ENCODE results near the gene TUBGCP6.
A peak's percentile ranks its signal among the peaks of the same experiment; 100 is the strongest.

TUBGCP6 gene, protein sequence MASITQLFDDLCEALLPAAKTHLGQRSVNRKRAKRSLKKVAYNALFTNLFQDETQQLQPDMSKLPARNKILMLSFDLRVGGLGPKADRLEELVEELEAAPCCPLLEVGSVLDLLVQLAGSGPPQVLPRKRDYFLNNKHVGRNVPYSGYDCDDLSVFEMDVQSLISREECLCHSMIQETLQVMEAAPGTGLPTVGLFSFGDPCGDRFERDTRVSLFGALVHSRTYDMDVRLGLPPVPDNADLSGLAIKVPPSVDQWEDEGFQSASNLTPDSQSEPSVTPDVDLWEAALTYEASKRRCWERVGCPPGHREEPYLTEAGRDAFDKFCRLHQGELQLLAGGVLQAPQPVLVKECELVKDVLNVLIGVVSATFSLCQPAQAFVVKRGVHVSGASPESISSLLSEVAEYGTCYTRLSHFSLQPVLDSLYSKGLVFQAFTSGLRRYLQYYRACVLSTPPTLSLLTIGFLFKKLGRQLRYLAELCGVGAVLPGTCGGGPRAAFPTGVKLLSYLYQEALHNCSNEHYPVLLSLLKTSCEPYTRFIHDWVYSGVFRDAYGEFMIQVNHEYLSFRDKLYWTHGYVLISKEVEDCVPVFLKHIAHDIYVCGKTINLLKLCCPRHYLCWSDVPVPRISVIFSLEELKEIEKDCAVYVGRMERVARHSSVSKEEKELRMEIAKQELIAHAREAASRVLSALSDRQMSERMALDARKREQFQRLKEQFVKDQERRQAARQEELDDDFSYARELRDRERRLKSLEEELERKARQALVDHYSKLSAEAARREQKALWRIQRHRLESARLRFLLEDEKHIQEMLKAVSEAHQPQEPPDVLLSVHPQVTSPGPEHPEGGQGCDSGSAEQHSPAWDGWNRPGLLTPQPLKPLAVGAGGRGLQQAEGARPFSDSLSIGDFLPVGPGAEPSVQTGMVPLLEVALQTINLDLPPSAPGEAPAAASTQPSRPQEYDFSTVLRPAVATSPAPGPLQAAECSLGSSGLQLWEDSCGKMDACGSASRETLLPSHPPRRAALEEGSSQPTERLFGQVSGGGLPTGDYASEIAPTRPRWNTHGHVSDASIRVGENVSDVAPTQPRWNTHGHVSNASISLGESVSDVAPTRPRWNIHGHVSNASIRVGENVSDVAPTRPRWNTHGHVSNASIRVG (N-terminal part only)

DNA sequence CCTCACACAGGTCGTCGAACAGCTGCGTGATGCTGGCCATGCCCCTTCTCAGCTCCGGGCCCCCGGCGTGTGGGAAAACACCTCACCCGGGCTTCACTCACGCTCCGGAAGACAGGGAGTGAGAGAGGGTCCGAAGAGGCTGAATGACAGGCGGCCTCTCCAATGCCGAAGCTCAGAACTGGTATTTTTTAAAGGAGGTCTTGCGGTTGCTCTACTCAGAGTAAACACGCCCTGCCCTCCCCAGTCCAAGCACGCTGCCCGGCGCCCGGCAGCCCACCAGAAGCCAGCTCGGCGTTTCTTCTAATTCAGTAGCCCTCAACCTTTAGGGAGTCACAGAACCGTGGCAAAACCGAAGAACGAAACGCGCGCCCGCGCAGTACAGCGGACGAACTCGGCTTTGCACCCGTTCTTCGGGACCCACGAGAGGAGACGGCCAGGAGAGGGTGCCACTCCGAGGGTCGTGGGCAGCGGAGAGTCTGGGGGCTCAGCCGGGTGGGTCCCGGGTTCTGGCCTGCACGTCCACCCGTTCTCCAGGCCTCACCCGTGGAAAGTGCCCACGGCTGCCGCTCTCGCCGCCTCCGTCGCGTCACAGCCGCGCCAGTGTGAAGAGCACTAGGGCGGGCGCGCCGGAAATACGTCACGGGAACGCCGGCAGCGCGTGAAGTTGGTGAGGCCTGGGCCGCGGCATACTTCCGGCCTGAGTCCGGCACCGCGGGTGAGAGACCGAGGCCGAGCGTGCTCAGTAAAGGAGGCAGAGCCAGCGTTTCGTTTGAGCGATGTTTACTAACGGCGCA lies at the start of gene TUBGCP6:
TUBGCP6 (minus strand) TSS at position 604 of the 794 bp plus-strand sequence; CDS start at position 40, 564 bp downstream.
- DNase-seq: peak; percentile 90

DNA sequence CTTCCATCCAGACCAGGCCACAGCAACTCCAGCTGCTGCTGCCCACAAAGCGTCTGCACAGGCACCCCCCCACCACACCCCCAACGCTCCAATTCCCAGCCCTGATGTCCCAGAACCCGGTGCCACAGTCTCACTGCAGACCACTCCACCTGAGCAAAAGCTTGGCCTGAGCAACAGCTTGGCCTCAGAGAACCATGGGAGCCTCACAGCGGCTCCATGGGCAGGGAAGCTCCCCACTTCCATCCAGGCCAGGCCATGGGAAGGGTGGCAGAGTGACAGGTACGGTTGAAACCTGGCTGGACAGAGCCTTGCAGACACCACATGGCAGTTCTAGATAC lies 49.5 kb upstream of the TUBGCP6 start:
- DNase-seq: no peak

DNA sequence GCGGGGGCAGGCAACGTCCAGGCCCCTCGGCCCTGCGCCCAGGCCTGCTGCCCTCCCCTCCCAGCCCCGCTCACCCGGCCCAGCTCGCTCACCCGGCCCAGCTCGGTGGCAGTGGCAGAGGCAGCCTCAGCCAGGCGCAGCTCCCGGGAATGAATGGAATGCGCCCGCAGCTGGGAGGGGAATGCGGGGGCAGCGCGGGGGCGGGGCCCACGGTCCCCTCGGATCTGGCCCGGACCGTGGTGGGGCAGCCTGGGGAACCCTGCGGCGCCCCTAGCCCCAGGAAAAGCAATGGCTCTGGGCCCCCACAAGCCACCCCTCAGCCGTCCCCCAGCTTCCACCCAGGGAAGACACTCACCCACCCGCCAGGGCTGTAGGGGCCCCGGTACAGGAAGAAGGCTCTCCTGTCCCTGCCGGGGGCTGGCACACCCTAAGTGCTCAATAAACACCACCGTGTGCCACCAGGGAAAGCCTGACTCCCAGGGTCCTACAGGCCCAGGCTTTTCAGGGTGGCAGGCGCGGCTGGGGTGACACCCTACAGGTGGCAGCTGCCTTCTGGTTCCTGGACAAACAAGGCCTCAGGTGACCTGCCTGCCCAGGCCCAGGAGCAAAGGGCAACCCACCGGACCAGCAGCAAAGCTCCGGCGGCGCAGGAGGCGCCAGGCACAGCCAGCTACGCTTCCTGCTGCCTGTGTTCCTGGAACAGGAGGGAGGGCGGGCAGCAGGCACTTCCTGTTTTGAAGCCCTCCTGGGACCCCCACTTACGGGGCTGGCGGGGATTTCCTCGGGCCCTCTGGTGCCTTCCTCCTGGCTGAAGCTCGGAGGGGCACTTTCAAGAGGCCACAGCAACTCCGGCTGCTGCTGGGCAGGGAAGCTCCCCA lies 48.9 kb upstream of the TUBGCP6 start:
- DNase-seq: no peak

DNA sequence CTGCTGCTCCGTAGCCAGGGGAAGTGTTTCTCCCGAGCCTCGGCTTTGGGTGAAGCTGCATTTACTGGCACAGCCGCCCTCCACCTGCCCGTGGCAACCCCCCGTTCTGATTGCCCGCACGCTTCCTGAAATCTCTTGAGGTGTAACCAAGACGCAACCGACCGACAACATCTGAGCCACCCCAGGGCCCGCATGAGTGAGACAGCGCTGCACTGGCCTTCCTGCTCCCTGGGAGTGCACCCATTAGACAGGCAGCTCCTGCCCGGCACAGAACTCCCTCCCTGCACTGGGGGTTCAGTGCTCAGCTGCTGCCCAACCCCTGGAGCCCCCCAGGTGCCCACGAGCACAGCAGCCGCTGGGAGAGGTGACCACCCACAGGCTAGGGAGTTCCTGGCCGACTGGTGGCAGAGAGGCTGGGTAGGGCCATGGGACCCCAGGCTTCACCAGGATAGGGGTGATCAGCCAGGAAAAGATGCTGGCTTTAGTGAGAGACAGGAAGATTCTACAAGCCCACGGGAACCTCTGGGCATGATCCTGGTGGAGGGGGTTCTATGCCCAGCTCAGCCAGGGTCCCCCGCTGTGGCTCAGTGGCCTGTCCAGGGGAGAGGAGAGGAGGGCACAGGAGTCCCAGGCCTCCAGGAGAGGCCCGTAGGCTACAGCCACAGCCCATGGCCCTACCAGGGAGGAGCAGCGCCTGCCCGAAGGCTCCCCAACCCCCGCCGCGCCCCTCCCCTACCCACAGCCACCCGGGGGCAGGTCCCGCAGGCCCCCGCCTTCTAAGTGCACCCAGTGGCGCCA lies 48.0 kb upstream of the TUBGCP6 start:
- DNase-seq: no peak

DNA sequence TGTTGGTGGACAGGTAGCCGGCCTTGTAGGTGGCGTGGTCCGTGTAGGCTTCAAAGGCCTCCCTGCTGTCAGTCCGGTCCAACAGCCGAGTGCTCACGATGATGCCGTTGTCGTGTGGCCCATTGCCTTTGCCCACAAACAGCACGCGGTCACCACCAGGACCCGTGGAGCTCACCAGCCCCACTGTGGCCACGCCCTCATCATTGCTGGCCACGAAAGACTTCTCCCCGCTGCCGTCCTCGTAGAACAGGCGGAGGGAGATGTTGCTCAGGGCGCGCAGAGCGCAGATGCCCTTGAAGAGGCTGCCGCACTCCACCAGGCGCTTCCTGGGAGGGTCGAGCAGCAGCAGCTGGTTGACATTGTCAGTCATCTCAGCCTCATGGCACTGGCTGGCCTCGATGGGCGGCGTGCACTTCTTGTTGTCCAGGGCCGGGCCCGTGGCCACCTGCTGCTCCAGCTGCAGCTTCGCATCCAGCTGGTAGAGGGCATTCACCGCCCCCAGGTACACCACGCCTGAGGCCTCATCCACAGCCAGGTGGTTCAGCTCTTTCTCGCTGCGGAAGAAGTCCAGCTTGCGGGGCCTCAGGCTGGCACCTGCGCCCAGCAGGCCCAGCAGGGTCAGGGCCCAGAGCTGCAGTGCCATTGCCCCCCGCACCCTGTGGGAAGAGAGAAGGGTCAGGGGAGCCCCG lies 45.3 kb upstream of the TUBGCP6 start:
- no peak for DNase-seq

DNA sequence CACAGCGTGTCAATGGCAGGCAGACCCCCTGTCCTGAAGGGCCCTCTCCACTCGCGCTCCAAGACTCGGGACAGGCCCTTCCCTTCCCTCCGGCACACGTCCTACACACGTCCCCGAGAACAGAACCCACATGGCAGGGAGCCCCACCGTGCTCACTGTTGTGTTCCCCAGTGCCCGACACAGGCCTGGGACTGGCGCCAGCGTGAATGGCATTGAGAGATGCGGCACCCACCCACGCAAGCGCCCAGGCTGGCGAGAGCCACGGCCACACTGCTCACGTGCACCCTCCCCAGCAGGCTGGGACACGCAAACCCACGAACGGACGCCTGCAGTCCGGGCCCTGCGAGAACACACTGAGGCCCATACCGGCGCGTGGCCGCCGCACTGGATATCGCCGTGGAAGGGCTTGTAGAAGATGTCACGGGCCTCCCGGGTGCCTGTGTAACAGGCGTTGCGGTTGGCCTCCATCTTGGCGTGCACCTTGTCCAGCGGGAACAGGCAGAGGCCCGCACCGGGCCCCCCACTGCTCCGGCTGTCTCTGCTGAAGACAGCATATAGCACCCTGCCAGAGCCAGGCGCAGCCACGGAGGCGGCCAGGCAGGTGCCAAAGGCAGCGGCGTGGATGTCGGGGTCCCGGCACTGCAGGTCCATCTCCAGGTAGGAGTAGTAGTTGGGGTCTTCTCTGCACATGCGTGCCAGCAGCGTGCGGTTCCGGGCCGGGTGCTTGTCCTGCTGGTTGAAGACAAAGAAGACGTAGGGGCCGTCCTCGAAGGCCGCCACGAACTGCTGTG lies 44.5 kb upstream of the TUBGCP6 start:
- DNase-seq: no peak

DNA sequence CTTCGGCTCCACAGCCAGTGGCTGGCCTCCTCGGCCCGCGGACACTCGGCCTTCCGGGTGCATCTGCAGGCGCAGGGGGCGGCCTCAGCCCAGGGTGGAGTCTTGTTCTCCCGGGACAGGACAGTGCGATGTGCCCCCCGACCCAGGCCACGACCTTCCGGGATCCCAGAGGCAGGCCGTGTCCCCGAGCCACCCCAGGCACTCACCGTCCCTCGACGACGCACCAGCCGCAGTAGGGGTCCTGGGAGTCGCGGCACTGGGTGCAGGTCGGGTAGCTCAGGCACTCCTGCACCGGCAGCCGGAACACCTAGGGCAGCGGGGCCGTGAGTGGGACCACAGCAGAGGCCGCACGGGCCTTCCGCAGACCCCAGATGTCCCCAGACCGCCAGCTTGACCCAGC lies 42.9 kb upstream of the TUBGCP6 start:
- no peak for DNase-seq

DNA sequence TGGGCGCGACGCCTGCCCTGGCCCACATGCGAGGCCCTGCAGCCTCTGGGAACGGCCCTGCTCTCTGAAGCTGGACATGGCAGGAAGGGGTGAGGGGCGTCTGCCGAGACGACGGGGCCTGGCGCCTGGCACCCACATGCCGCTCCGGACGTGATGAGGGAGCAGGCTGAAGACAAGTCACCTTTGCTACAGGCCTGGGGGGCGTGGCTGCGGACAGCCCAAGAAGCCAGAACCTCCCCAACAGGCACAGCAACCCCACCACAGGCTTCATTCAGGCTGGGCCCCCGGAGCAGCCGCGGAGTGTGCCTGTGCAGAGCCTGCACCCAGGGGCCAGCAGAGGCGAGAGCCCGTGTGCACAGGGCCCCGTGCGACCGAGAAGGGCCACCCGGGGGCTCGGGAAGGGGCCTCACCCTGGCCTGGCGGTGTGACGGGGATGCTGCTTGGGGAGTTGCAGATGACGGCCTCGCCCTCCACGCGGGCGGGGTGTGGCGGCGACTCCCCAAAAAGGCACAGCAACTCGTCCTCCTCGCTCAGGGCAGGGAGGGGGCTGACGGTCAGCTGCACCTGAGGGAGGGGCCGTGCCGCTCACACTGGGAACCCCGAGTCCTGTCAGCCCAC lies 42.0 kb upstream of the TUBGCP6 start:
- DNase-seq: no peak

DNA sequence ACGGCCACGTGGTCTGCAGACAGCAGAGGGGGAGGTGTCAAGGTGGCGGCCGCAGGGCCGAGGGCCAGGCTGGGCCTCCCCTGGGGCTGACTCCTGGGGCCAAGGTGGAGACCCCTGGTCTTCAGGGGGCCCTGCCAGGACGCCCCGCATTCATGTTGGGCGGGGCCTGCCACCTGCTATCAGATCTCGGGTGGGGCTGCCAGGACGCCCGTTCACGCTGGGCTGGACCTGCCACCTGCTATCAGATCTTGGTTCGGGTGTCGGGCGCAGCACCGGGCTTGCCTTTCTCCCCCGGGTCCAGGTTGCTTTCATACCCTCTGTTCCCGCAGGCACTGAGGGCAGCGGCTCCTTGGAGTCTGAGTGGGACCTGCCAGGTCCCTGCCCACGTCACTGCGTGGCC lies 41.5 kb upstream of the TUBGCP6 start:
- no peak for DNase-seq

DNA sequence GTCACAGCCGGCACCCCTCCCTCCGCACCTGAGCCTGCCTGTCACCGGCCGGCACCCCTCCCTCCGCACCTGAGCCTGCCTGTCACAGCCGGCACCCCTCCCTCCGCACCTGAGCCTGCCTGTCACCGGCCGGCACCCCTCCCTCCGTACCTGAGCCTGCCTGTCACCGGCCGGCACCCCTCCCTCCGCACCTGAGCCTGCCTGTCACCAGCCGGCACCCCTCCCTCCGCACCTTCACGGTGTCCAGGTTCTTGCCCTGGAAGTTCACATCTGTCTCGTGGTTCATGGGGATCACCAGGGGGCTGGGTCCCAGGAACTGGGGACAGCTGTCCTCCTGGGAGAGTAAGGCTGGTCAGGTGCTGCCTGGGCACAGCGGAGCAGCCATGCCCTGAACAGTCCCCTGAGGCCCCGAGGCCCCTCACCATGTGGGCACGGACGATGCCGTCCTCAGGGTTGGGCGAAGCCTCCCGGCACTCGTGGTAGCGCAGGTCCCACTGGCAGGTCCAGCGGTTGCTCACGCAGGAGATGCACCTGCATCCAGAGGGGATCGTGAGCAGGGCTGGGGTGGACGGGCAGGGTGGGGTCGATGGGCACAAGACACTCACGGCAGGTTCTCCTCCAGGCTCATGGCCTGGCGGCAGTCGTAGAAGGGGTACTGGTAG lies 40.9 kb upstream of the TUBGCP6 start:
- no peak for DNase-seq

DNA sequence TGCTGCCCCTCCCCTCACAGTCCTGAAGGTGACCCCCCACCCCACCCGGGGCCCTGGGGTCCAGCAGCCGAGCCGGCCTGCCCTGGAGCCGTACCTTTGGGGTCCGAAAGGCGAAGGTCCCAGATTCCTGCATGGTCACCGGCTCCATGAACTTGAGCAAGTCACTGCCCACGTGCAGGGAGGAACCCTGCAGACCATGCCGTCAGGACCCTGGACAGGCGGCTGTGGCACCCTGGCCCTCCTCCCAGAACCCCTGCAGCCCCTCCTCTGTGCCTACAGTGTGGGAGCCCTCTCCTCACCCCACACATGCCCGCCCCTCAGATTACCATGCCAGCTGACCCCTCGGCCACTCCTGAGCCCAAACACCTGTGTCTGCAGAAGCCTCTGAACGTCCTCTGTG lies 39.7 kb upstream of the TUBGCP6 start:
- DNase-seq: no peak

DNA sequence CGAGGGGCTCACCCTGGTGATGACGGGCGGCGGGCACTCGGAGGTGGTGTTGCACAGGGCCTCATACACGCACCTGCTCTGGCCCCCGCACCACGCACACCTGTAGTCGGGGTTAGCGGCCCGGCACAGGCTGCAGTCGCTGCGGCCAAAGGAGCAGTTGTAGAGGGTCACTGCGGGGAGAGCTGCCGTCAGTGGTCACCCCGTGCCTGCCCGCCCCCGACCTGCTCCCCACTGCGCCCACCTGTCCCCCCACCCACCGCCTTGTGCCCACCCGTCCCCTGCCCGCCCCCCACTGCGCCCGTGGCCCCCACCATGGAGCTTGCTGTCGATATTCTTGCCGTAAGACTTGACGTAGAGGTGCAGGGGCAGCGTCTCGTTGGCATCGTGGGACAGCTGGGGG lies 39.0 kb upstream of the TUBGCP6 start:
- DNase-seq: no peak

DNA sequence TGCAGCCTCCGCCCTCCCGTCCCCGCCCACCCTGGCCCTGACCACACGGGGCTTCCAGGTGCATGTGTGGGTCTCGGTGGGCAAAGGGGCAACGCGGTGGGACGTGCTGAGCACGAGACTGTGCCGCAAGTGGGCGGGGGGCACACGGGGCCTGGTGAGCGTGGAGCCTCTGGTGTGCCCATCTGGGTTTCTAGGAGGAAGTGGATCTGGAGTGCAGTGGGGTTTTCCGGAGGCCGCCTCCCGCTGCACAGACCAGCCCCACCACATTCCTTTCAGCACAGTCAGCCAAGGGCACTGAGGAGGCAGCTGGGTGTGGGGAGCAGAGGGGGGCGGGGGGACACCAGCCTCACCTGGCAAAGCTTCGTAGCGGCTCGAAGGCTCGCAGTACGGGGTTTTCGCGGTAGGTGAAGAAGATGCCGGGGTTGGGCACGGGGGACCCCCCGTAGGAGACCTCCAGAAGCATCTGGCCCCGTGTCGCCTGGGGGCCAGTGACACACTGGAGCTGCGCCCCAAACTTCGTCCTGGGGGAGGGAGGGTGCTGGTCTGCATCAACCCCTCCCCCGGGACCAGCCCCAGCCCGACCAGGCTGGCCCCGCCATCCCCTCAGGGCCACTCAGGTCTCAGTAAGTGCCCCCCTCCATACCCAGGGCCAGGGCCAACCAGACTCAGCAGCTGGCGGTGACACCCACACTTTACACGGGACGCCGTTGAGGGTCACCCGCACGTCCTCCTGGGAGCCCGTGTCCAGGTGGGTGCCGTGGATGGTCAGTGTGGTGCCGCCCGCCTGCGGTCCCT lies 37.7 kb upstream of the TUBGCP6 start:
- DNase-seq: no peak

DNA sequence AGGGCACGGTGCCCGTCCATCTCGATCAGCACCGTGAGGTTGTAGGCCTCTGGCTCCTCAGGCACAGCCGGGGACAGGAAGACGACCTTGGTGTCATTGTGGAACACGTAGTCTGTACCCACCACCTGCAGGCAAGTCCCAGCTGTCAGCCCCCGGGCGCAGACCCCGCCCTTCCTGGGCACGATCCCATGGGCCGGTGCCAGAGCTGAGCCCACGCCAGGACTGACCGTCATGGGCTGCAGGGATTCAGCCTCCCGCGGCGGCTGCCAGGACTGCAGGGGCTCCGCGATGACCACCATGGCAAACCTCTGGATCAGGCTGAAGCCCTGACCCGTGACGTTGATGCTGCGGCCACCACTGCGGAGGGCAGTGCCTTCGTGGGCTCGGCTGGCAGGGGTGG lies 37.1 kb upstream of the TUBGCP6 start:
- DNase-seq: no peak

DNA sequence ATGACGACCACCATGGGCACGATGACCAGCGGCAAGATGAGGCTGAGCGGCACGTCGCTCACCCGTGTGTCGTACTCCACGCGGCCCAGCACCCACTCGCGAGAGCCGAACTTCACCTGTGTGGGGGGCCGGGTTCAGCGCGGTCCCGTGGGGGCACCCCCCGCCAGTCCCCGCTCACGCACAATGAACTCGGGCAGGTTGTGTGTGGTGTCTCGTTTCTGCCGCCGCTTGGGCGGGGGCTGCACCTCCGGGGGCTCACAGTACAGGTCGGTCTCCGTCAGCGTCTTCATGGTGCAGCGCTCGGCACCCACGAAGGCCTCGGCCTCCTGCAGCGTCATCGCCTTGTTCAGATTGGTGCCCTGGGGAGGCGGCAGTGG lies 36.5 kb upstream of the TUBGCP6 start:
- no peak for DNase-seq

DNA sequence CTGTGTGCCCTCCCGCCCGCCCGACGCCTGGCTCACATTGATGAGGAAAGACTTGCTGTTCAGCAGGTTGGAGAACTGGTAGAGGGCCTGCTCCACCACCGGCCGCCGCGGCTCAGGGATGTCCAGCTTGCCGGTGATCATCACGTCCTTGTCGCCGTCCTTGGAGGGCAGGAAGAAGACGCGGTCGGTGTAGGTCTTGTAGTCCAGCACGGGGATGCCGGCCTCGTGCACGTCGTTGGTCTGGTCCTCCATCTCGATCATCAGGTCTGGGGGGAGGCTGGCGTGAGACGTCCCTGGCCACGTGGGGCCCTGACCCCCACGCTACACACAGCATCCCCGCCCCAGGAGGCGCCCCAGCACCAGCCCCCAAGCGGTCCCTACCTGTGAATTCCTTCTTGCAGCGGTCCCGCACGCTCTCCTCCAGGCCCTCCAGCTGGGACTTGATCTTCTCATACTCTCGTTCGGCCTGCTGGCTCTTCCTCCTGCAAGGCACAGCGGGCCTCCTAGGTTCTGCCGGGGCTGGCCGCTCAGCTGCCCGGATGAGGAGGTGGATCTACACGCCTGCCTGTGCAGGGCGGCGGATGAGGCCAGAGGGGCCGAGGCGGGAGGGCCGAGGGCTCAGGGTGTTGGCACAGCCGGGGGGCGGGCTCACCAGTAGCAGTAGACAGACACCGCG lies 36.0 kb upstream of the TUBGCP6 start:
- no peak for DNase-seq
